Esophagus muscularis mucosa (tissue), 4 donors: ENCODE results near the gene PMEL.

Source experiments
- CTCF ChIP-seq, 3 experiments: fragments of 200-600 bp in 2 of 3; fragments of 450-650 bp in 1 of 3; sonication (generic) in 2 of 3; IDR thresholded peaks; one replicate each; pipeline ENCODE4 v1.5.1; 2017 to 2019; ENCODE audit warnings: antibody characterized with exemption in 3 of 3, mild to moderate bottlenecking in 2 of 3, moderate library complexity in 1 of 3
- EP300 ChIP-seq: sonication (generic); formaldehyde crosslinking; IDR thresholded peaks from one replicate; pipeline ENCODE4 v1.6.1; 2017; ENCODE audit warnings: antibody characterized with exemption
- POLR2A ChIP-seq: fragments of 450-650 bp; IDR thresholded peaks from one replicate; pipeline ENCODE4 v1.6.1; 2017; ENCODE audit warnings: antibody characterized with exemption, moderate library complexity, mild to moderate bottlenecking, low read depth
- POLR2AphosphoS5 ChIP-seq, 2 donors: sonication (generic); formaldehyde crosslinking; IDR thresholded peaks; one replicate each; pipeline ENCODE4 v1.6.1; 2017; ENCODE audit warnings: antibody characterized with exemption in 2 of 2

- TF ChIP-seq CTCF (IDR thresholded peaks at IDR 0.05) (no peak), POLR2A (no peak), POLR2AphosphoS5 (IDR thresholded peaks at IDR 0.05) (no peak), EP300 (no peak)
These were observed 27.5 kb upstream of the PMEL start for GRCh38 chr12:55993230-55993853.
